GM13976 (cell line): ENCODE measurements around the gene HOXD12.
A peak's percentile ranks its signal among the peaks of the same experiment; 100 is the strongest.

Experiments used
- DNase-seq: peaks from one replicate; pipeline ENCODE4 v3.0.0; 2012; ENCODE audit warnings: low spot score
- CTCF ChIP-seq: IDR thresholded peaks from 2 replicates; pipeline ENCODE4 v1.5.1; 2012; ENCODE audit warnings: borderline replicate concordance, mild to moderate bottlenecking; ENCODE audit not compliant: insufficient read depth; ENCODE audit errors: extremely low read depth, missing control alignments, control extremely low read depth
- in situ Hi-C: fragments of 300-500 bp; cut with MboI; formaldehyde crosslinking; loops from one replicate; pipeline ENCODE4 v1.12.0; 2022; ENCODE audit warnings: low sequenced_read_pairs, mixed read lengths, inconsistent platforms; ENCODE audit not compliant: unreplicated experiment

Gene HOXD12

GRCh38 chr2:176085120-176085788, 14.3 kb upstream of the HOXD12 start:
- no peak for TF ChIP-seq CTCF
- peak; percentile 18 for DNase-seq
- in situ Hi-C loops, result loop anchor here (25.0 kb wide), 1 partner anchor 723 kb away; no protein-coding TSS in a partner anchor

DNA sequence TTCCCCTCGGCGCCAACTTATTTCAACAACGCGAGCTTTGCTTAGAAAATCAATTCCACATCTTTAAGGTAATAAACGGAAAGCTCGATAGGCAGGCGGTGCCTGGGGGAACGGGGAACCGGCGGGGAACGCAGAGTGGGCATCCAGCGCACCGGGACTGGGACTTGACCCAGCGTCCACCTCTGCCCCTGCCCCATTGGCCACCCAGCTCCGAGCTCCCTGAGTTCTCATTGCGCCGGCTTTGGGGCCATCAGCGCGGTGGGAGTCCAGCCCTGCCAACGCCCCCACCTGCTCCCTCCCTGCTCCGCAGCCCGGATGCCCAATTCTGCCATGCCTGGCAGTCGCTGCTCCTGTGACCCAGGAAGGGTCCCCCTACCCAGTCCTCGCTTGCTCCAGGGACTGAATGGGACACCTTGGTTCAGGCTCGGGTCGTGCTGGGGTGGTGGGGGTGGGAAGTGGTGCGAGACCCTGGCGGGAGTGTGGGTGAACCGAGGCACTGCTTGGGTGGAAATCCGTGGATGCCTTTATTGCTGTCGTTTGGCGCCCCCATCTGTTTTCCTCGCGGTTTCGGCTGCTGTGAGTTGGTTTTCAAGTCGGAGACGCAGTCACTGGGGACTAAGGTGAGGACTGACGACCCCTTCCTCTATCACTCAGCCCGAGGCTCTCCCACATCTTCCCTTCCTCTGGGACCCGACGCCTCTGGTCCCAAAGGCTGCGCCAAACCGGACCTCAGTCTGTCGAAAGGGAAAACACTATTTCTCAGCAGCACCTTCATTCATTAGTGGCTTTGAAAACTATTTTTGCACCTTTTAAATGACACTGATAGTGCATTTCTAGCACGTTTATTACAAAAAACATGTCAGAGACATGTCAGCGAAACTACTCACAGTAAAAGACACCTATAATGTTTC, 13.5 kb upstream of the HOXD12 start:
- in situ Hi-C loops, result loop anchor here (25.0 kb wide), 1 partner anchor 724 kb away; no protein-coding TSS in a partner anchor
- DNase-seq, result no peak
- peak; percentile 37 for TF ChIP-seq CTCF

DNA sequence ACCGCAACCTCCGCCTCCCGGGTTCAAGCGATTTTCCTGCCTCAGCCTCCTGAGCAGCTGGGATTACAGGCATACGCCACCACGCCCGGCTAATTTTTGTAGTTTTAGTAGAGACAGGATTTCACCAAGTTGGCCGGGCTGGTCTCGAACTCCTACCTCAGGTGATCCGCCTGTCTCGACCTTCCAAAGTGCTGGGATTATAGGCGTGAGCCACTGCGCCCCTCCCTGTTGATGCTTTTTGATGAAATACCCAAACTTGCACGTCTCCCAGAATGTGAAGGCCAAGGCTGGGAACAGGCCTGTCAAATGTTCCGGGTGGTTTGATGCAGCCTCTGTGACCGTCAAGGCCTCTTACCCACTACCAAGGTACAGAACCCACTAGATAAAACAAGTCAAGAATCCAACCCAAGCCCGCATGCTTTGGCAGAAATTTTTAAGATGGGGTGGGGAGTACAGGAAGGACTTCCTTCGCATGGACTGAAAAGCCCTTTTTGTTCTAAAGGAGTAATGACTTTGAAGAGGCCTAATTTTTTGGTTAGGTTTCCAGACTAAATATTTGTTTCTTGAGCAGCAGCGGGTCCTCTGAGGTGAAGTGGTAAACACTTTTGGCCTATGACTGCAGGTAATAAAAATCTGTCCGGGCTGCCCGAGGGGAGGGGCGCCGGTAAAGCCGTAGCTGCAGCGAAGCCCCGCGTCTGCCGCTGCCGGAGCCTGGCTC, 12.1 kb upstream of the HOXD12 start:
- in situ Hi-C loops, result loop anchor here (25.0 kb wide), 1 partner anchor 725 kb away; no protein-coding TSS in a partner anchor
- TF ChIP-seq CTCF, result no peak
- no peak for DNase-seq

- peak; percentile 76 for DNase-seq
- in situ Hi-C loops, result loop anchor here (25.0 kb wide), 1 partner anchor 726 kb away; no protein-coding TSS in a partner anchor
- TF ChIP-seq CTCF, result peak; percentile 81
Measured at GRCh38 chr2:176088048-176088936, 11.3 kb upstream of the HOXD12 start.

GRCh38 chr2:176088937-176089842, 10.4 kb upstream of the HOXD12 start:
- TF ChIP-seq CTCF, result no peak
- no peak for DNase-seq
- in situ Hi-C loops, result loop anchor here (25.0 kb wide), 1 partner anchor 727 kb away; no protein-coding TSS in a partner anchor
